ENCODE data around the gene GALC. TPM values are rescaled to one million over a fixed set of nuclear protein-coding genes. Genes with fewer than 3 reads are reported as not detected.

Gene GALC
- total and polyA plus RNA-seq, 9 of the 15 experiments (the other 6 are each of a cell fraction or from before 2014, with no cell fraction given) = 1.6 to 15.0 (median 7.3) TPM

GRCh38 chr14:87992718-87993628, at the start of gene GALC (continued):
- TF ChIP-seq, protein P1, sequence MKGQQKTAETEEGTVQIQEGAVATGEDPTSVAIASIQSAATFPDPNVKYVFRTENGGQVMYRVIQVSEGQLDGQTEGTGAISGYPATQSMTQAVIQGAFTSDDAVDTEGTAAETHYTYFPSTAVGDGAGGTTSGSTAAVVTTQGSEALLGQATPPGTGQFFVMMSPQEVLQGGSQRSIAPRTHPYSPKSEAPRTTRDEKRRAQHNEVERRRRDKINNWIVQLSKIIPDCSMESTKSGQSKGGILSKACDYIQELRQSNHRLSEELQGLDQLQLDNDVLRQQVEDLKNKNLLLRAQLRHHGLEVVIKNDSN (CRISPR knock-in tag; IDR thresholded peaks at IDR 0.05) = peak; percentile 92
- TF ChIP-seq SOX6 (IDR thresholded peaks at IDR 0.05) (peak; percentile 41; the same call in 1 of the 2 replicates), KAT7 (CRISPR knock-in tag; IDR thresholded peaks at IDR 0.05; ENCODE audit: borderline replicate concordance) (peak; percentile 67; the same call in 1 of the 2 replicates), MBD2 (IDR thresholded peaks at IDR 0.05; ENCODE audit: borderline replicate concordance, low read depth) (peak; percentile 67), ZNF146 (CRISPR knock-in tag; IDR thresholded peaks at IDR 0.05; ENCODE audit: unreplicated experiment) (no peak), CHD4 (IDR thresholded peaks at IDR 0.05; ENCODE audit: insufficient read depth, insufficient replicate concordance, low read depth, low read length, poor library complexity, severe bottlenecking) (no peak), ZNF175 (CRISPR knock-in tag; IDR thresholded peaks at IDR 0.05; ENCODE audit: low read depth) (peak; percentile 66; the same call in 1 of the 2 replicates), CEBPB (tag; IDR thresholded peaks at IDR 0.05) (0 out of 2 replicates have a peak, but pooled peaks have one; percentile 6)

DNA sequence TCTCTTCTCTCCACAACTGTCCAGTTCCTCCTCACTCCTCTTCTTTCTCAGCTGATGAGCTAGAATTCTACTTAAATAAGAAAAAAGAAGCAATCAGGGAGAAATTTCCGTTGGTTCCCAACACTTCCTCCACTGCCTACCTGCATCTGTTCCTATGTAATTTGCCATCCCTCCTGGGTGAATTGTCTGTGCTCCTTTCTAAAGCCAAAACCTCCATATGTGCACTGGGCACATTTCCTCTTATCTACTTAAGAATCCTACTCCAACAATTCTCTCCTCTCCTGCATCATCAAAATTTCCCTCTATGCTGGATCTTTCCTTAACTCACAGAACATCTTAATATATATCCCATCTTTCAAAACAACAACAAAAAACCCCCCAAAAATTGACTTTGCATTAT, 47.2 kb upstream of the GALC start:
- BruUV-seq (replicated peaks) = no TSS peak
- no peaks in the 10 kb centered on the region for H3K9me1 ChIP-seq (ENCODE audit: control insufficient read depth, insufficient read depth, low read length)
- 0% methylated on average over 1 of the region's 1 CpG for WGBS (ENCODE audit: insufficient coverage, low coverage, missing lambda C conversion rate)
- no peaks in the 10 kb centered on the region for H3K79me2 ChIP-seq (ENCODE audit: control insufficient read depth, insufficient read depth, low read length)
- H3K4me3 ChIP-seq = no peak overlapping the region
- no peak overlapping the region for H3K4me2 ChIP-seq (ENCODE audit: insufficient read depth, low read length)
- TF ChIP-seq ZNF324 (CRISPR knock-in tag; IDR thresholded peaks at IDR 0.05) (no peak), ZNF197 (CRISPR knock-in tag; IDR thresholded peaks at IDR 0.05; ENCODE audit: low read depth) (no peak), TCF7 (IDR thresholded peaks at IDR 0.05; ENCODE audit: borderline replicate concordance) (no peak), ZNF24 (IDR thresholded peaks at IDR 0.05) (no peak), COPS2 (conservative IDR thresholded peaks at IDR 0.05) (no peak), SAFB2 (IDR thresholded peaks at IDR 0.05; ENCODE audit: borderline replicate concordance, low read depth, low read length, severe bottlenecking) (no peak), ZNF232 (CRISPR knock-in tag; IDR thresholded peaks at IDR 0.05) (no peak), BCLAF1 (IDR thresholded peaks at IDR 0.05; ENCODE audit: borderline replicate concordance in 1 of 2, control insufficient read depth in 1 of 2, low read depth in 2 of 2, low read length in 1 of 2) (no peak)
- no peak overlapping the region for H3K27ac ChIP-seq (ENCODE audit: extremely low read depth, low read depth, low read length)
- POLR2A ChIA-PET = no interaction called here
- no peaks in the 10 kb centered on the region for H4K20me1 ChIP-seq (replicated peaks; ENCODE audit: control insufficient read depth, insufficient read depth, low read length)
- peaks cover 0 to 3% of the 10 kb centered on the region in 2 experiments; a peak in 1 of 5 replicates for H3K27me3 ChIP-seq (ENCODE audit: control insufficient read depth in 2 of 2, insufficient read depth in 2 of 2, low read length in 2 of 2)
- no peak overlapping the region for H3K9ac ChIP-seq (ENCODE audit: insufficient read depth in 1 of 2, low read depth in 2 of 2, low read length in 2 of 2)
- no peaks in the 10 kb centered on the region for H3K36me3 ChIP-seq (ENCODE audit: control insufficient read depth, insufficient read depth, low read length)
- in situ Hi-C loops (cut with MboI) = no loop called here
- FAIRE-seq (no peak), DNase-seq (ENCODE audit: extremely low read depth in 1 of 4, low spot score in 3 of 4) (no peak), ATAC-seq (no peak)
- no peaks in the 10 kb centered on the region for H3K9me3 ChIP-seq (replicated peaks; ENCODE audit: control insufficient read depth, insufficient read depth, low read depth, low read length)
- intact Hi-C loops (cut with micrococcal nuclease) = no loop called here
- CTCF ChIA-PET (ENCODE audit: low intra/inter-chr PET ratio) = no interaction called here
- no peaks in the 10 kb centered on the region for H3K4me1 ChIP-seq (replicated peaks in 1 of 2; ENCODE audit: control insufficient read depth in 2 of 2, insufficient read depth in 2 of 2, low read length in 2 of 2)
- H2AFZ ChIP-seq (ENCODE audit: low read depth, low read length) = no peak overlapping the region
